Mesendoderm (in vitro differentiated cells): Measurements from ENCODE around the gene STRADB.
"Not testable (repeated sequence)": the region's sequence is repeated elsewhere in the genome, so short reads cannot be mapped to it uniquely, and the experiment has no call there.

ENCODE experiments used
- DNase-seq: peaks from one replicate; pipeline ENCODE4 v3.0.0; 2013
- H2AK5ac ChIP-seq: 2 replicates; pipeline ENCODE4 v1.6.1; 2013; ENCODE audit warnings: low read length, inconsistent platforms
- H2BK120ac ChIP-seq: 2 replicates; pipeline ENCODE4 v1.6.1; 2013; ENCODE audit warnings: low read depth, mild to moderate bottlenecking, low read length, moderate library complexity, mixed read lengths
- H2BK15ac ChIP-seq: replicated peaks from 2 replicates; pipeline ENCODE4 v1.6.1; 2013; ENCODE audit warnings: low read depth, mild to moderate bottlenecking, moderate library complexity
- H2BK5ac ChIP-seq: 2 replicates; pipeline ENCODE4 v1.6.1; 2013; ENCODE audit warnings: low read length, inconsistent platforms
- H3K18ac ChIP-seq: 2 replicates; pipeline ENCODE4 v1.6.1; 2013; ENCODE audit warnings: mild to moderate bottlenecking, low read length, mixed read lengths
- H3K23ac ChIP-seq: one replicate; pipeline ENCODE4 v1.6.1; 2013; ENCODE audit warnings: low read length
- H3K27ac ChIP-seq: 2 replicates; pipeline ENCODE4 v1.5.1; 2013; ENCODE audit warnings: low read depth, mild to moderate bottlenecking, inconsistent platforms, low read length, moderate library complexity
- H3K27me3 ChIP-seq: 2 replicates; pipeline ENCODE4 v1.6.1; 2013; ENCODE audit warnings: low read length, control low read depth, mild to moderate bottlenecking, inconsistent platforms; ENCODE audit not compliant: insufficient read depth, poor library complexity
- H3K36me3 ChIP-seq: 2 replicates; pipeline ENCODE4 v1.6.1; 2013; ENCODE audit warnings: low read length, inconsistent platforms; ENCODE audit not compliant: control insufficient read depth, insufficient read depth
- H3K4ac ChIP-seq: one replicate; pipeline ENCODE4 v1.6.1; 2013; ENCODE audit warnings: low read depth, mild to moderate bottlenecking, low read length, moderate library complexity
- H3K4me1 ChIP-seq: 2 replicates; pipeline ENCODE4 v1.6.1; 2013; ENCODE audit warnings: low read depth, low read length, inconsistent platforms; ENCODE audit not compliant: control insufficient read depth
- H3K4me2 ChIP-seq: 2 replicates; pipeline ENCODE4 v1.6.1; 2013; ENCODE audit warnings: low read length
- H3K4me3 ChIP-seq: 2 replicates; pipeline ENCODE4 v1.5.1; 2013; ENCODE audit warnings: mild to moderate bottlenecking, low read length
- H3K56ac ChIP-seq: one replicate; pipeline ENCODE4 v1.6.1; 2013; ENCODE audit warnings: low read length
- H3K79me1 ChIP-seq: 2 replicates; pipeline ENCODE4 v1.6.1; 2013; ENCODE audit warnings: low read length, inconsistent platforms
- H3K79me2 ChIP-seq: 2 replicates; pipeline ENCODE4 v1.6.1; 2013; ENCODE audit warnings: mild to moderate bottlenecking, low read length; ENCODE audit not compliant: control insufficient read depth, insufficient read depth
- H3K9ac ChIP-seq: 2 replicates; pipeline ENCODE4 v1.6.1; 2013; ENCODE audit warnings: low read length, inconsistent platforms
- H4K5ac ChIP-seq: one replicate; pipeline ENCODE4 v1.6.1; 2013; ENCODE audit warnings: low read length
- H4K8ac ChIP-seq: one replicate; pipeline ENCODE4 v1.6.1; 2013; ENCODE audit warnings: low read depth, mild to moderate bottlenecking, control low read depth, low read length, moderate library complexity
- WGBS: extraction: QIAGEN DNeasy Blood & Tissue Kit; methylation state at CpG from one replicate; pipeline ENCODE4 v1.1.7; 2013; ENCODE audit warnings: low lambda C conversion rate, missing lambda C conversion rate; ENCODE audit not compliant: insufficient coverage; ENCODE audit errors: extremely low coverage; 5-methylcytosine and 5-hydroxymethylcytosine counted together

Gene STRADB

GRCh38 chr2:201432621-201433393, 18.7 kb upstream of the STRADB start:
- Histone ChIP-seq H3K4ac (no peak overlapping the region), H3K27me3 (no peaks in the 10 kb centered on the region), H4K8ac (no peak overlapping the region), H3K56ac (peak overlapping the region; percentile 28), H2BK15ac (no peak overlapping the region), H2BK5ac (no peak overlapping the region), H3K23ac (no peak overlapping the region), H3K4me1 (peaks cover 6% of the 10 kb centered on the region), H3K36me3 (no peaks in the 10 kb centered on the region), H3K9ac (no peak overlapping the region), H4K5ac (no peak overlapping the region), H3K18ac (no peak overlapping the region), H3K79me1 (peaks cover 3% of the 10 kb centered on the region), H3K27ac (no peak overlapping the region), H3K4me3 (no peak overlapping the region), H3K4me2 (no peak overlapping the region), H2AK5ac (no peak overlapping the region), H2BK120ac (no peak overlapping the region), H3K79me2 (no peaks in the 10 kb centered on the region)
- peak; percentile 41 for DNase-seq
- no CpG with 5 or more reads among the region's 5 CpGs for WGBS

GRCh38 chr2:201433394-201433995, 18.0 kb upstream of the STRADB start:
- Histone ChIP-seq H3K79me1 (peaks cover 3% of the 10 kb centered on the region), H3K18ac (no peak overlapping the region), H3K4me1 (peaks cover 6% of the 10 kb centered on the region), H2AK5ac (no peak overlapping the region), H3K4me3 (no peak overlapping the region), H3K79me2 (no peaks in the 10 kb centered on the region), H4K8ac (no peak overlapping the region), H3K9ac (no peak overlapping the region), H3K27me3 (no peaks in the 10 kb centered on the region), H2BK5ac (no peak overlapping the region), H3K4me2 (no peak overlapping the region), H4K5ac (no peak overlapping the region), H2BK15ac (no peak overlapping the region), H3K4ac (no peak overlapping the region), H2BK120ac (no peak overlapping the region), H3K23ac (no peak overlapping the region), H3K36me3 (no peaks in the 10 kb centered on the region), H3K27ac (no peak overlapping the region), H3K56ac (no peak overlapping the region)
- no CpG with 5 or more reads among the region's 11 CpGs for WGBS
- peak; percentile 68 for DNase-seq

- H3K79me1 ChIP-seq, result peaks cover 3% of the 10 kb centered on the region
- WGBS, result no CpG with 5 or more reads among the region's 2 CpGs
- DNase-seq, result no peak
Observed at GRCh38 chr2:201436141-201436540, 15.4 kb upstream of the STRADB start.

GRCh38 chr2:201439336-201439922, 12.1 kb upstream of the STRADB start:
- H4K5ac ChIP-seq, H4K8ac ChIP-seq, H3K9ac ChIP-seq, H3K56ac ChIP-seq, H2BK15ac ChIP-seq, H3K27me3 ChIP-seq, H3K79me1 ChIP-seq, H3K4ac ChIP-seq, H3K27ac ChIP-seq, H2AK5ac ChIP-seq, H3K4me2 ChIP-seq, DNase-seq, H3K4me3 ChIP-seq, H3K23ac ChIP-seq, H3K36me3 ChIP-seq, H3K79me2 ChIP-seq, H3K4me1 ChIP-seq, H2BK120ac ChIP-seq, H3K18ac ChIP-seq, H2BK5ac ChIP-seq: not testable (repeated sequence)
- WGBS, result no CpG with 5 or more reads among the region's 3 CpGs

More at GRCh38 chr2:201436141-201436540, 15.4 kb upstream of the STRADB start:
- Histone ChIP-seq H3K4me1 (peaks cover 6% of the 10 kb centered on the region), H3K4me3 (no peak overlapping the region), H3K27me3 (no peaks in the 10 kb centered on the region), H3K36me3 (no peaks in the 10 kb centered on the region), H3K18ac (no peak overlapping the region), H3K4ac (no peak overlapping the region), H2AK5ac (no peak overlapping the region), H3K9ac (no peak overlapping the region), H2BK15ac (no peak overlapping the region), H3K4me2 (no peak overlapping the region), H2BK120ac (no peak overlapping the region), H2BK5ac (no peak overlapping the region), H4K5ac (no peak overlapping the region), H3K23ac (no peak overlapping the region), H3K79me2 (no peaks in the 10 kb centered on the region), H3K27ac (no peak overlapping the region), H4K8ac (no peak overlapping the region), H3K56ac (no peak overlapping the region)

- Histone ChIP-seq H2AK5ac (no peak overlapping the region), H2BK120ac (no peak overlapping the region), H3K4me3 (no peak overlapping the region), H3K56ac (no peak overlapping the region), H3K27ac (no peak overlapping the region), H3K4ac (no peak overlapping the region), H3K36me3 (no peaks in the 10 kb centered on the region), H3K79me2 (no peaks in the 10 kb centered on the region), H2BK15ac (no peak overlapping the region), H4K8ac (no peak overlapping the region), H3K18ac (no peak overlapping the region), H3K27me3 (no peaks in the 10 kb centered on the region), H4K5ac (no peak overlapping the region), H3K9ac (no peak overlapping the region), H2BK5ac (no peak overlapping the region), H3K4me2 (no peak overlapping the region), H3K23ac (no peak overlapping the region), H3K79me1 (no peaks in the 10 kb centered on the region), H3K4me1 (no peaks in the 10 kb centered on the region)
- WGBS, result no CpG with 5 or more reads among the region's 1 CpG
- peak; percentile 84 for DNase-seq
Observed at GRCh38 chr2:201440182-201440581, 11.4 kb upstream of the STRADB start.
